GM18526 (cell line): Measurements from ENCODE around the gene CDH9.

Experiments used
- POLR2A ChIP-seq: IDR thresholded peaks from 3 replicates; pipeline ENCODE4 v1.6.1; 2011; ENCODE audit not compliant: insufficient read length; ENCODE audit errors: extremely low read depth

Gene CDH9

GRCh38 chr5:27008604-27009539, 29.5 kb downstream of the CDH9 start:
- TF ChIP-seq POLR2A = no peak

GRCh38 chr5:27007121-27007520, 31.3 kb downstream of the CDH9 start:
- TF ChIP-seq POLR2A = no peak

- TF ChIP-seq POLR2A = no peak
Observed at GRCh38 chr5:26986985-26987384, 51.4 kb downstream of the CDH9 start.

- TF ChIP-seq POLR2A = no peak
Observed at GRCh38 chr5:26981750-26982149, 56.6 kb downstream of the CDH9 start.

- no peak for TF ChIP-seq POLR2A
Observed at GRCh38 chr5:26959290-26959689, 79.1 kb downstream of the CDH9 start.

GRCh38 chr5:26955161-26955560, 83.2 kb downstream of the CDH9 start:
- TF ChIP-seq POLR2A = no peak

- TF ChIP-seq POLR2A = no peak
Observed at GRCh38 chr5:26948921-26949320, 89.5 kb downstream of the CDH9 start.

GRCh38 chr5:26945901-26946300, 92.5 kb downstream of the CDH9 start:
- TF ChIP-seq POLR2A = no peak

GRCh38 chr5:26942481-26942880, 95.9 kb downstream of the CDH9 start:
- no peak for TF ChIP-seq POLR2A

- TF ChIP-seq POLR2A = no peak
Observed at GRCh38 chr5:26940994-26941393, 97.4 kb downstream of the CDH9 start.

- TF ChIP-seq POLR2A = no peak
Observed at GRCh38 chr5:26932238-26932637, 106.1 kb downstream of the CDH9 start.

GRCh38 chr5:26921439-26921838, 116.9 kb downstream of the CDH9 start:
- TF ChIP-seq POLR2A = no peak

GRCh38 chr5:26903469-26903868, 134.9 kb downstream of the CDH9 start:
- no peak for TF ChIP-seq POLR2A

GRCh38 chr5:26894719-26895263, 143.6 kb downstream of the CDH9 start:
- no peak for TF ChIP-seq POLR2A

GRCh38 chr5:26893078-26893477, 145.3 kb downstream of the CDH9 start:
- no peak for TF ChIP-seq POLR2A

- TF ChIP-seq POLR2A = no peak
Observed at GRCh38 chr5:26889815-26890214, 148.6 kb downstream of the CDH9 start.
